Measurements from ENCODE around the gene ALPP.
A peak's percentile ranks its signal among the peaks of the same experiment; 100 is the strongest.
"Not testable (repeated sequence)": the region's sequence is repeated elsewhere in the genome, so short reads cannot be mapped to it uniquely, and the experiment has no call there.

Gene ALPP

DNA sequence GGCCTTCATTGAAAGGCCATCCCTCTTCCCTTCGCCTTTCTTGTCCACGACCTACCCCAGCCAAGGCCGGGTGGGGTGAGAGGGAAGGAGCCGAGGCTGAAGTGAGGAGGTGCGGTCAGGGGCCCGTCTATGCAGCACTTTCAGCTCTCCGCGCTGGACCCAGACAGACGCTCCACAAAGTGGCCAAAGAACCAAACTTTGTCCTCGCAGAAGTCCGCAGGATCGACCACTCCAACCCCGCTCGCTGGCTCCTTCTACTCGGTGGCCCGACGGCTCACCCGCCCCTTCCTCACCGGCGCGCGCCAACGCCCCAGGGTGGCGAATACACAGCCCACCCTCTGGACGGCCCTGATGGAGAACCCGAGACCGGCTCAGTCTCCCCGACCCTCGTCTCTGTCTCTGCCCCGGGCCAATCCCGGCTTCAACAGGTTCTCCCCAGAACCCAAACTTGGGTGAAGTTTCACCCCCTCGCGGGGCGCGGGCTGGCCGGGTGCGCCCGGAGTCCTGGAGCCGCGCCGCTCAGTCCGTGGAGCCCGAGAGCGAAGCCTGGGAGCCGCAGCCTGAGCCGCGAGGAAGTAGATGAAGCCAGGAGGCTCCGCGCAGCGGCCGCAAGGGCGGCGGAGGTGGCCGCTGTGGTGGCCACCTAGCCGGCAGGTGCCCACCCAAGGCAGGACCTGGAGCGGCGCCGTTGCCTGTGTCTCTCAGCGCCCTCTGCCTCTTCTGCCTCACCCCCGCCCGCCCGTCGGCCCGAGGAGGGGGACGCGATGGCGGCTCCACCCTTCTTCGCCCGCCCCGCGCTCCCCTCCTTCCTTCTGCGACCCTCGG, 26.7 kb upstream of the ALPP start:
- H3K27ac ChIP-seq (ENCODE audit: low read depth in 2 of 2, low read length in 2 of 2): no peak overlapping the region
- no peak overlapping the region for H3K9ac ChIP-seq (ENCODE audit: low read depth in 1 of 2, low read length in 2 of 2)
- no peaks in the 10 kb centered on the region for H3K36me3 ChIP-seq (ENCODE audit: control insufficient read depth in 2 of 2, insufficient read depth in 2 of 2, low read length in 2 of 2)
- peaks cover 7 to 8% of the 10 kb centered on the region in 2 donors for H3K4me1 ChIP-seq (ENCODE audit: control insufficient read depth in 2 of 2, insufficient read depth in 2 of 2, low read length in 2 of 2)
- no peak overlapping the region for H3K4me3 ChIP-seq (ENCODE audit: low read length in 2 of 2)
- H3K27me3 ChIP-seq (ENCODE audit: control insufficient read depth in 2 of 2, insufficient read depth in 2 of 2, low read length in 2 of 2): peaks cover 24 to 27% of the 10 kb centered on the region in 2 donors
- H3K9me3 ChIP-seq (ENCODE audit: control insufficient read depth in 2 of 2, low read length in 2 of 2): no peaks in the 10 kb centered on the region

DNA sequence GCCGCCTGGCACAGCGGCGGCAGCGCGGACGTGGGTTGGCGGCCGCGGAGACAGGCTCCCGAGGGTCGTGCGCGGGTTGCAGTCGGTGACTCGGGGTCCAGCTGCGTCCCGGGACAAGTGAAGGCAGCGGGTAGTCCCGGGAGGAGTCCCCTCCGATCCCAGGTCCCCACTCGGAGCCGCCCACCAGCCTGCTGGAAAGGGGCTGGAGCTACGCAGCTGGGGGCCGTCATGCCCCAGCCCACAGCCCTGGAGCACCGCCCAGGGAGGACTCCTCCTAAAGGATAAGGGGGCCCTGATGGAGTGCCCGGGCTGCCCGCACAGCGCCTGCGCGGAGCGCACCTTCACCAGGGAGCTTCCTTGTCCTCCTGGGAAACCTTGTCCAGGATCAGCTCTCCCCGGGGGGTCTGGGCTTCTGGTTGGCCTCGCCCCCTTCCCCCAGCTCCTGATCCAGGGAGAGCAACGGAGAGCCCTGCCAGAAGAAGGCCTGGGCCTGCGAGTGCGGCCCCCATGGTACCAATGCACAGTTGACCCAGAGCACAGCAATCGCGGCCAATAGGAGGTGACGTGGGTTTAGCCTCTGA, 25.9 kb upstream of the ALPP start:
- Histone ChIP-seq H3K4me1 (ENCODE audit: control insufficient read depth in 2 of 2, insufficient read depth in 2 of 2, low read length in 2 of 2) (peaks cover 7 to 8% of the 10 kb centered on the region in 2 donors), H3K27ac (ENCODE audit: low read depth in 2 of 2, low read length in 2 of 2) (no peak overlapping the region), H3K9ac (ENCODE audit: low read depth in 1 of 2, low read length in 2 of 2) (no peak overlapping the region), H3K9me3 (ENCODE audit: control insufficient read depth in 2 of 2, low read length in 2 of 2) (no peaks in the 10 kb centered on the region), H3K27me3 (ENCODE audit: control insufficient read depth in 2 of 2, insufficient read depth in 2 of 2, low read length in 2 of 2) (peaks cover 24 to 27% of the 10 kb centered on the region in 2 donors), H3K36me3 (ENCODE audit: control insufficient read depth in 2 of 2, insufficient read depth in 2 of 2, low read length in 2 of 2) (no peaks in the 10 kb centered on the region), H3K4me3 (ENCODE audit: low read length in 2 of 2) (no peak overlapping the region)

DNA sequence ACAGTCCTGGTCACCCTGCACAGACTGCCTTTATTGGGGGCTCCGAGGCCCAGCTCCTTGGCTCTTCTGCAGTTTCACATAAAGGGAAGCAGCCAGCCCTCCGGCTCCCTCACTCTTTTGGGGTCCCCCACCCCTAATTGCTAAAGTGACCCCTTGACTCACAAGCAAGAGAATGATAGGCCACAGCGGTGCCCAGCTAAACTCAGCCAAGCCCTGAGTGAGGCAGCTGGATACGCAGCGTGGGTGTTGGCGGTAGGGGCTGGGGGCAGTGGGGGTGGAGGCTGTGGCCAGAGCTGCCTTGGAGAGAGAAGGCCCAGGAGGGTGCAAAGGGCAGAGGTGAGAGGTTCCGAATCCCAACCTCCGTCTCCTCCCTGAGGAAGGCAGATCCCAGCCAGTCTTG, 25.5 kb upstream of the ALPP start:
- no peak overlapping the region for H3K4me3 ChIP-seq (ENCODE audit: low read length in 2 of 2)
- H3K36me3 ChIP-seq (ENCODE audit: control insufficient read depth in 2 of 2, insufficient read depth in 2 of 2, low read length in 2 of 2): no peaks in the 10 kb centered on the region
- H3K27ac ChIP-seq (ENCODE audit: low read depth in 2 of 2, low read length in 2 of 2): no peak overlapping the region
- peaks cover 24 to 27% of the 10 kb centered on the region in 2 donors for H3K27me3 ChIP-seq (ENCODE audit: control insufficient read depth in 2 of 2, insufficient read depth in 2 of 2, low read length in 2 of 2)
- H3K9ac ChIP-seq (ENCODE audit: low read depth in 1 of 2, low read length in 2 of 2): no peak overlapping the region
- H3K4me1 ChIP-seq (ENCODE audit: control insufficient read depth in 2 of 2, insufficient read depth in 2 of 2, low read length in 2 of 2): peaks cover 7 to 8% of the 10 kb centered on the region in 2 donors
- no peaks in the 10 kb centered on the region for H3K9me3 ChIP-seq (ENCODE audit: control insufficient read depth in 2 of 2, low read length in 2 of 2)

DNA sequence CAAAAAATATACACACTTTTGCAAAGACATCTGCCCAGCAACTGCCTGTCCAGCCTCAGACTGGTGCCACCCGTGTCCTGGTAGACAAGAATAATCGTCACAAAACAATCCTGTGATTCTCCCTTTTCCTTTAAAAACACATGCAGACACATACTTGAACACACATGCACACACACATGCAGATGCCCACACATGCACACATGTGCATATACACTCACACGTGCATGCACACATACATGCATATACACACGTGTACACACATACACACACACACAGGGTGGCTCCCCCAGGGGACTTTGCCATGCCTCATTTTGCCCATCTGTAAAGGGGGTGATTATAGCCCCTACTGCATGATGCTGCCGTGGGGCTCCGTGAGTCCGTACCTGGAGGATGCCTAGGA, 24.9 kb upstream of the ALPP start:
- Histone ChIP-seq H3K9ac (ENCODE audit: low read depth in 1 of 2, low read length in 2 of 2) (no peak overlapping the region), H3K27ac (ENCODE audit: low read depth in 2 of 2, low read length in 2 of 2) (no peak overlapping the region), H3K36me3 (ENCODE audit: control insufficient read depth in 2 of 2, insufficient read depth in 2 of 2, low read length in 2 of 2) (no peaks in the 10 kb centered on the region), H3K9me3 (ENCODE audit: control insufficient read depth in 2 of 2, low read length in 2 of 2) (no peaks in the 10 kb centered on the region), H3K4me1 (ENCODE audit: control insufficient read depth in 2 of 2, insufficient read depth in 2 of 2, low read length in 2 of 2) (peaks cover 7 to 8% of the 10 kb centered on the region in 2 donors), H3K4me3 (ENCODE audit: low read length in 2 of 2) (no peak overlapping the region), H3K27me3 (ENCODE audit: control insufficient read depth in 2 of 2, insufficient read depth in 2 of 2, low read length in 2 of 2) (peaks cover 24 to 27% of the 10 kb centered on the region in 2 donors)

DNA sequence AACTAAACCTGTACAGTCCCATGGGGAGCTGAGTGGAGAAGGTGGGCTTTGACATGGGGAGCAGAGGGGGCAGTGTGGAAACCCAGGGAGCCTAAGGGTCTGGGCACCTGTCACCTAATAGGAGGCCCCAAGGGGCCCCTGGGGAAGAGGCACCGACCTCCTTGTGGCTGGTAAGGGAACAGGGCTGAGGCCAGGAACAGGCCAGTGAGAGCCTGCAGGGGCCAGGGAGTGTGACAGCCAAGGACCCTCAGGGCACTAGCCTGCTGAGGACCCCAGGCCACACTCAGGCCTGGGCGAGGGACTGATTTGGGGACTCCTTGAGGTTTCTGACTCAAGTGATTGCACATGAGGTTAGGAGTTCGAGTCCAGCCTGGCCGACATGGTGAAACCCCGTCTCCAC, 24.5 kb upstream of the ALPP start:
- H3K9ac ChIP-seq (ENCODE audit: low read depth in 1 of 2, low read length in 2 of 2): no peak overlapping the region
- H3K9me3 ChIP-seq (ENCODE audit: control insufficient read depth in 2 of 2, low read length in 2 of 2): no peaks in the 10 kb centered on the region
- no peak overlapping the region for H3K27ac ChIP-seq (ENCODE audit: low read depth in 2 of 2, low read length in 2 of 2)
- peaks cover 6% of the 10 kb centered on the region in 2 donors for H3K4me1 ChIP-seq (ENCODE audit: control insufficient read depth in 2 of 2, insufficient read depth in 2 of 2, low read length in 2 of 2)
- H3K4me3 ChIP-seq (ENCODE audit: low read length in 2 of 2): no peak overlapping the region
- H3K27me3 ChIP-seq (ENCODE audit: control insufficient read depth in 2 of 2, insufficient read depth in 2 of 2, low read length in 2 of 2): peaks cover 24 to 27% of the 10 kb centered on the region in 2 donors
- H3K36me3 ChIP-seq (ENCODE audit: control insufficient read depth in 2 of 2, insufficient read depth in 2 of 2, low read length in 2 of 2): no peaks in the 10 kb centered on the region

DNA sequence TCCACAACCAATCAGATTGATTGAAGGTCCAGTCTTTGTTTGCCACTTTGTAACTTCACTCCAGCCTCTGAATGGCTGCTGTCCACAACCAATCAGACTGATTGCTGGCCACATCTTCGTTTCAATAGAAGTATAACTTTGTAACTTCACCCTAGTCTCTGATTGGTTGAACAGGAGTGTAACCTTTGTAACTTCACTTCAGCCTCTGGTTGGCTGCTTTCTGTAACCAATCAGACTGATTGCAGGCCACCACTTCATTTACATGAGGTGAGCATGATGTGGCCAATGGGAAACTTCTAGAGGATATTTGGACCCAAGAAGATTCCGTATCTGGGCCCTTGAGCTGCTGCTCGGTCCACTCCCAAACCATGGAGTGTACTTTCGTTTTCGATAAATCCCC, 16.9 kb upstream of the ALPP start:
- no peak overlapping the region for H3K4me3 ChIP-seq (ENCODE audit: low read length in 2 of 2)
- H3K9me3 ChIP-seq (ENCODE audit: control insufficient read depth in 2 of 2, low read length in 2 of 2): no peaks in the 10 kb centered on the region
- H3K36me3 ChIP-seq (ENCODE audit: control insufficient read depth in 2 of 2, insufficient read depth in 2 of 2, low read length in 2 of 2): no peaks in the 10 kb centered on the region
- no peaks in the 10 kb centered on the region for H3K27me3 ChIP-seq (ENCODE audit: control insufficient read depth in 2 of 2, insufficient read depth in 2 of 2, low read length in 2 of 2)
- H3K27ac ChIP-seq (ENCODE audit: low read depth in 2 of 2, low read length in 2 of 2): no peak overlapping the region
- H3K9ac ChIP-seq (ENCODE audit: low read depth in 1 of 2, low read length in 2 of 2): no peak overlapping the region
- H3K4me1 ChIP-seq (ENCODE audit: control insufficient read depth in 2 of 2, insufficient read depth in 2 of 2, low read length in 2 of 2): no peaks in the 10 kb centered on the region

DNA sequence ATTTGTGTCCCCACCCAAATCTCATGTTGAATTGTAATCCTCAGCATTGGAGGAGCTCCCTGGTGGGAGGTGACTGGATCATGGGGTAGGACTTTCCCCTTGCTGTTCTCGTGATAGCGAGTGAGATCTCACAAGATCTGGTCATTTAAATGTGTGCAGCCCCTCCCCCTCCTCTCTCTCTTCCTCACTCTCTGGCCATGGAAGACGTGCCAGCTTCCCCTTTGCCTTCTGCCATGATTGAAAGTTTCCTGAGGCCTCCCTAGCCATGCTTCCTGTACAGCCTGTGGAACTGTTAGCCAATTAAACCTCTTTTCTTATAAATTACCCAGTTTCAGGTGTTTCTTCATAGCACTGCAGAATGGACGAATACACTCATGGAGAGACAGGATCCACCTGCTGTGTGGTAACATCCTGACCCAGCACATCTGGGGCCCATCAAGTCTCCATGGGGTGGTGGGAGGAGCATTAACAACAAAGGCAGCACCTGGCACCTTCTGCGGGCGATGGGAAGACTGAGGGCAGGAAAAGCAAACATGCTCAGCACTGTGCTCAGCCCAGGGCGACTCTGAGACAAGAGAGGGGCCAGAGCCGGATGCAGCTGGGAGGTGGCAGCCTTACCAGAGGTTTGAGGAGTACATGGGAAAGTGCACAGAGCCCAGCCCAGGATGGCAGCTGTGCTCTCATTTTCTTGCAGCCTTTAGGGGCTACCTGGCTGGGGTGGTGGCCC, 16.2 kb upstream of the ALPP start:
- Histone ChIP-seq H3K4me1 (ENCODE audit: control insufficient read depth in 2 of 2, insufficient read depth in 2 of 2, low read length in 2 of 2) (no peaks in the 10 kb centered on the region), H3K9me3 (ENCODE audit: control insufficient read depth in 2 of 2, low read length in 2 of 2) (no peaks in the 10 kb centered on the region), H3K4me3 (ENCODE audit: low read length in 2 of 2) (no peak overlapping the region), H3K9ac (ENCODE audit: low read depth in 1 of 2, low read length in 2 of 2) (no peak overlapping the region), H3K27ac (ENCODE audit: low read depth in 2 of 2, low read length in 2 of 2) (no peak overlapping the region), H3K27me3 (ENCODE audit: control insufficient read depth in 2 of 2, insufficient read depth in 2 of 2, low read length in 2 of 2) (no peaks in the 10 kb centered on the region), H3K36me3 (ENCODE audit: control insufficient read depth in 2 of 2, insufficient read depth in 2 of 2, low read length in 2 of 2) (no peaks in the 10 kb centered on the region)

DNA sequence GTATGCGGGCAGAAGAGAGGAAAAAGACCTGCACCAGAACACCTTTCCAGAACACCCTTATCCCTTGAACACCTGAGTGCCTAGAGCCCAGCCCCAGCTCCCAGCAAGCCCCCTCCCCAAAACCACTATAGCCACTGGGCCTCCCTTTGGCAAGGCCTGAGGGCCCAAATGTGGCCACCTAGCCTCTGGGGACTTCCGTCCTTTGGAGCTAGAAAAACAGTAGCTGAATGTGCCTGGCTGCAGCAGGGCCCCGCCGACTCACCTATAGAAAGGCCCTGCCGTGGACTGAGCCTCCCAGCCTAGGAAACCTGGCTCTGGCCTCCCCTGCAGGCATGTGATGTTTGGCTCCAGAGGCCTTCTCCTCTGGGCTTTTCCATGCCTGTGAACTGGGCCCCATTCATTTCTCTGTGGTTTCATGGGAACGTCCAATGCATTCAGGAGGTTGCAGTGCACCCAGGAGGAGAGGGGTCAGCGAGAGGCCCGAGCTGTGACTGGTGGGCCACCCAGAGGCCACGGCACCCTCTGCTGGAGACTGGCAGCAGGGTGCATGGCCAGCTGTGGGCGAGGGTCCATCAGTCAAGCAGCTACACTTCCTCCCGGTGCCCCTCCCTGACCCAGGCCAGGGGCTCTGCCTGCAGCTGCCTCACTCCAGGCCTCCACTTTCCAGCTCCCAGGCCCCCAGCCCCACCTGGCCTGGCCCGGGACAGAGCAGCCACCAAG, 15.3 kb upstream of the ALPP start:
- not testable (repeated sequence) for H3K27ac ChIP-seq (ENCODE audit: low read depth in 2 of 2, low read length in 2 of 2); H3K36me3 ChIP-seq (ENCODE audit: control insufficient read depth in 2 of 2, insufficient read depth in 2 of 2, low read length in 2 of 2); H3K4me1 ChIP-seq (ENCODE audit: control insufficient read depth in 2 of 2, insufficient read depth in 2 of 2, low read length in 2 of 2); H3K9ac ChIP-seq (ENCODE audit: low read depth in 1 of 2, low read length in 2 of 2); H3K4me3 ChIP-seq (ENCODE audit: low read length in 2 of 2); H3K9me3 ChIP-seq (ENCODE audit: control insufficient read depth in 2 of 2, low read length in 2 of 2); H3K27me3 ChIP-seq (ENCODE audit: control insufficient read depth in 2 of 2, insufficient read depth in 2 of 2, low read length in 2 of 2)

DNA sequence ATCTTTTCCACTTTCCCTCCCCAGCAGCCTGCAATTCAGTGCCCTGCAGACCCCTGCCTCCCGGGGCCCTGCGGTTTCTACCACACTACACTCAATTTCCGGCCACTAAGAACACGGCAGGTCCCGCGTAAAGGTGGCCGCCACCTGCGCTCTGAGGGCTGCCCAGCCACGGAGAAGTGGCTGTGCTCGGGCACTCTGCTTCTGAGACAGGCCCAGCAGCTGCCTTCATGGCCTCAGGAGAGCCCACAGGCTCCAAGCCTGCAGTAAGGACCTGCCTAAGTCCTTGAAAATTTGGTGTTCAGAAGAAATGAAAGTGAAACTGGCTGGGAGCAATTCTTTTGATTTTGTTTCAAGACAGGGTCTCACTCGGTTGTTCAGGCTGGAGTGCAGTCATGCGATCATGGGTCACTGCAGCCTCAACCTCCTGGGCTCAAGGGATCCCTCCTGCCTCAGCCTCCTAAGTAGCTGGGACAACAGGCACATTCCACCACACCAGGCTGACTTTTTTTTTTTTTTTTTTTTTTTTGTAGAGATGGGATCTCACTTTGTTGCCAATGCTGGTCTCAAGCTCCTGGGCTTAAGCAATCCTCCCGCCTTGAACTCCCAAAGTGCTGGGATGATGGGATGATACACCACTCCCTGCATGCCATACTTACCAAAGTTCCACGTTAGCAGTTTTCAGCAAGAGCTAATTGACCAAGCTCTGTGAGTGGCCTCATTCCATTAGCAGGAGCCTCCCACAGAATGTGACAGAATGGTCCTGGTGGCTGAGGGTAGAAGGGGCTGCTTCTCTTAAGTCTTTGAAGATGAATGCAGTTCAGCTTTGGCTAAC, 14.6 kb upstream of the ALPP start:
- H3K4me3 ChIP-seq (ENCODE audit: low read length in 2 of 2): peak overlapping the region in 1 of 2 donors; percentile 45
- H3K36me3 ChIP-seq (ENCODE audit: control insufficient read depth in 2 of 2, insufficient read depth in 2 of 2, low read length in 2 of 2): no peaks in the 10 kb centered on the region
- no peak overlapping the region for H3K27ac ChIP-seq (ENCODE audit: low read depth in 2 of 2, low read length in 2 of 2)
- H3K9ac ChIP-seq (ENCODE audit: low read depth in 1 of 2, low read length in 2 of 2): no peak overlapping the region
- no peaks in the 10 kb centered on the region for H3K4me1 ChIP-seq (ENCODE audit: control insufficient read depth in 2 of 2, insufficient read depth in 2 of 2, low read length in 2 of 2)
- H3K27me3 ChIP-seq (ENCODE audit: control insufficient read depth in 2 of 2, insufficient read depth in 2 of 2, low read length in 2 of 2): no peaks in the 10 kb centered on the region
- H3K9me3 ChIP-seq (ENCODE audit: control insufficient read depth in 2 of 2, low read length in 2 of 2): no peaks in the 10 kb centered on the region

All from mucosa of rectum (tissue), 2 donors.